NCI-H748 (cell line): ENCODE measurements around the gene NDRG2.
"Not testable (repeated sequence)": the region's sequence is repeated elsewhere in the genome, so short reads cannot be mapped to it uniquely, and the experiment has no call there.

Experiments used
- DNase-seq: peaks from one replicate; lab custom pipeline; 2025; ENCODE audit not compliant: unreplicated experiment; lab: John Stamatoyannopoulos, UW

The NDRG2 gene

DNA sequence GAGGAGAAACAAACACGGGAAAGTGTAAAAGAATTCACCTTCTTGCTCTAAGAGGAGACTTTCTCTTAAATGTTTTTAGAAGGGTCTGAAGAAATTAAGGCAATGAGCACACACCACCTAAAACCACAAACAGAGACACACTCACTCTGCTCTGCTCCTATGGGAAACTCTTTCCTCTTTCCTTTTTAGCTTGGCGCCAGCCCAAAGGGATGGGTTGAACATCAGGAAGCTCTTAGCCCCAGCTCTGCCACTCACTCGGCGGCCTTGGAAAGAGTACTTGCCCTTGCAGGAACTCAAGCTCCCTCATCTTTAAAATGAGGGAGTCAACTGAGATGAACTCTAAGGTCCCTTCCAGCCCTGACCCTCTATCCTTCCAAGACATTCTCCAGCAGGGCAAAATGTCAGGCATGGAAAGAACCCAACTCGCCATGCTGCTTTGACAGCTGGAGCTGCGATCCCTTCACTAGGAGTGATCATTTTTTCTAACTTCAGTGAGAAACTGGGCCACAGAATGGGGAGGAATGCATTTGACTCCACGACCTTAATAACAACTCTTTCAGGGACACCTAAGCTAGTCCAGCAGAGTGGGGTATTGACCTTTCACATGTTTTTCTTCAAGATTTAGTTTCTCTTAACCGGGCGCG lies 31.8 kb upstream of the NDRG2 start:
- DNase-seq = no peak

GRCh38 chr14:21055432-21056117 lies 30.7 kb upstream of the NDRG2 start:
- DNase-seq = no peak

DNA sequence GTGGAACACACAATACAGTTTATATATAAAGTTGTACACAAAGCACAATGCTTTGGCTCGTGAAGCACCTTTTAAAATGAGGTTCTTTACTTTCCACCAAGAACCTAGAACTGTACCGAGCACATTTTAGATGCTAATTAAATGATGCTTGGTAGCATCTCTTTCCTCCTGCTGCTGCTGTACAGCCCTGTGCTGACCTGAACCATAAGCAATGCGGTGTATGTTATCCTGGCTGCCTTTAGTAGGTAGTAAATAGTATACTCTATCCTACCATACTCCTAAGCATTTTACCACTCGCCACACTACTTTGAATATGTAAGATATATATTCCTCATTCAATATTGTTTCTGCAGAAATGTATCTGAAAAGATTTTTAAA lies 29.9 kb upstream of the NDRG2 start:
- no peak for DNase-seq

DNA sequence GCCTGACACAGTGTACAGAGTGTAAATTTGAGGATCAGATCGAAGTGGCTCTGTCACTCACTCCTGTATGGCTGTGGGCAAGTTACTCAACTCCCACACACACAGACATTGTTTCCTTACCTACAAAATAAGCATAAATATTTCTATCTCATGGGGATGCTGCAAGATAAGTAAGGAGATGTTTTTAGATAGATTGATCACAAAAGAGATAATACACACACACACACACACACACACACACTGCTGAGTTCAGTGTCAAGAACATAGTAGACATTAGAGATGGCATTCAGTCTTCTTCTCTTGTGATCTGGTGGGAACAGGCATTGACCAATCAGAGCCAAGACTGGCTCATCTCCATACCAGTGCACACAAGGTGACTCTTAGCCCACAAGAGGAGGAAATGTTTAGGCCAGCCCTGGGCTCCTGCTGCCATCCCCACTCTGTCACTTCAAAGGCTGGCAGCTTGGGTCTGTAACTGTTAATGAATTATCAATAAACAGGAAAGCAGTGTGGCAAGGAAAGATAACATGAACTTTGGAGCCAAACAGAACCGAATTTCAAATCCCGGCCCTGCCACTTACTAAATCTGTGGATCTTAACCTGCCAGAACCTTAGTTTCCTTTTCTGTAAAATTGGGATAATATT lies 29.4 kb upstream of the NDRG2 start:
- DNase-seq = no peak

GRCh38 chr14:21053184-21054122 lies 28.6 kb upstream of the NDRG2 start:
- no peak for DNase-seq

DNA sequence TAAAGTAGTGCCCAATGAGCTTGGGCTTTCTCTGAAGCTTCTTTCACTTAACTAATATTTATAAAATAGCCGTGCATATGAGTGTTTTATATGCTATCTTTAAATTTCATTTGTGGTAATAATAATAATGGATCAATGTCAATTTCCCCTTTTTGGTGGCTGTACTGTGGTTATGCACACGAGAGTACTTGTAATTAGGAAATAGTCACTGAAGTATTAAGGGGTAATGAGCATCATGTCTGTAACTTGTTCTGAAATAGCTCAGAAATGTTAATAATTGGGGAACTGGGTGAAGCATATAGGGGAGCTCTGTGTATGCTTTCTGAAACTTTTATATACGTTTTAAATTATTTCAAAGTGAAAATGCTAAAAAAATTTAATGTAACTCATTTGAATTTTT lies 25.7 kb upstream of the NDRG2 start:
- DNase-seq = no peak

DNA sequence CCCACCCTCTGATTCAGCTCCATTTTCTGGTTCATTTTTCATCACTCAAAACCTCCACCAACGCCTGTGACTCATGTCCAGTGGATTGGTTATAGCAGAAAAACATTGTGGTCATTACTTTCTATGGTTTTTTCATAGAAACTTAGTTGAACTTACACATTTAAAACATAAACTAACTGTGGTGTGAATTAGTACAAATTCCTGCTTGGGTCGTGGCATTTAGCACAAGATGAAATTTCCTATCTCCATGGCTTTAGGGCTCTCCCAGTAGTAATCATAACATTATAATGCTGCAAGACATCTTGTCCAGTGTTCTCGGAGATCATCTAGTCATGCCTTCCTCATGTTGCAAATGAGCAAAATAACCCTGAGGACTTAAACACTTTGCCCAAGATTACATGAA lies 24.4 kb upstream of the NDRG2 start:
- no peak for DNase-seq

DNA sequence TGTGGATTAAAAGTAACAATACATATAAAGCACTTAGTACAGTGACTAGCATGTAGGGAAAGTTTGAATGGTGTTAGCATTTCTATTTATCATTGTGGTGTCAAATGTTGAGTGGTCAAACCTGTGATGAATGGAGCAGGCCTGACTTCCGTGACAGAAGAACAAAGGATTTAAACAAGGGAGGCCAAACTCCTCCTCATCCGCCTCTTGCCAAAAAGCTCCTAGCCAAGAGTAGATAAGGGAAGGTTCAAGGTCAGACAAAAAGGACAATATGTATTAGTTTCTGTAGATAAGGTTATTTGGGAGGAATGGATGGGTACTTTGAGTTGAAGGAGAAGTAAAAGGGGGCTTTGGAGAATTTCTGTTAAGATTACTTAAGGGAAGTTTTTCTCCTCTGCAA lies 23.8 kb upstream of the NDRG2 start:
- DNase-seq = no peak

DNA sequence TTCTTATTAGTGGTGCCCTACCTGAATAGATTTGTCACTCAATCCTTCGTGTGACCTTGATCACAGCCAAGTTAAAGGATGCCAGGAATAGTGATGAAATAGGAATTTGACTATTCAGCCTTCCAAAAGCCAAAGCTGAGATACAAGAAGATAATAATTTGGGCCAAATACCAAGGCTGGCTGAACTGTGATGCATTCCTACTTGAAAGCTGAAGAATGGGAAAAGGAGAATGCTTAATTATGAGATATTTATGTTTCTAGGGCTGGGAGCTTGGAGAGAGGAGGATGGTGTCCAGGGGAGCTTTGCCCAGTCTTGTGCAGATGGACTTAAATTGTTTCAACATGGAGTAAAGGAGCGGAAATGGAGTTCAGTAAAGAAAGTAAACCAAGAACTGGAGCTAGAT lies 22.5 kb upstream of the NDRG2 start:
- DNase-seq = no peak

DNA sequence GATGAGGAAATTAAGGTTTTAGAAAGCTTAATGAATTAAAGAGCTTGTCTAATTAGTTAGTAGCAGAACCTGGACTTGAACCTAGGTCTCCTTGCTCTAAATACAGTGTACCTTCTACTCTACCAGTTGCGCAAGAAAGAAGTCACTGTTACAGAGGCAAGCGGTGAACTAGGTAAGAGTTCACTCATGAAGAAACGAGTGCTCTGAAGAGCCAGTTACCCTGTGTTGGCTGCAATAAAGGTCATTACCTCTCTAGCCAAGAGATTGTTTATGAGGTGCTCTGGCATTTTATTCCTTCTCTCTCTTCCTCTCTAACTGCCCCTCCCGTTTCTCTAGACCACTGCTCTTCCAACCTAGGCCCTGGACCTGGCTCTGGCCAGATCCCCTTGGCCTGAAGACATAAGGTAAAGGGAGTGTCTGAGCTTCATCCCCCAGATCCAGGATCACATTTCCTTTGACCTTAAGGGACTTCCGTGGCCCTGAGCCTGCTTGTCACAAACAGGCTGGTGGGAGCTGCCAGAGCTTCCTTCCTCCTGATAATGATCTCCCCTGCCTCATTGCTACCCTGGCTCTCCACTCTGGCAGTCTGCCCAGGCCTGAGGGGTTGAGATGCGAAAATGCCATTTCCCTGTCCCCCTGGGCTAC lies 19.2 kb upstream of the NDRG2 start:
- DNase-seq = no peak

- DNase-seq = no peak
These were observed 18.6 kb upstream of the NDRG2 start for GRCh38 chr14:21043387-21043973.

GRCh38 chr14:21042918-21043317 lies 18.1 kb upstream of the NDRG2 start:
- no peak for DNase-seq

DNA sequence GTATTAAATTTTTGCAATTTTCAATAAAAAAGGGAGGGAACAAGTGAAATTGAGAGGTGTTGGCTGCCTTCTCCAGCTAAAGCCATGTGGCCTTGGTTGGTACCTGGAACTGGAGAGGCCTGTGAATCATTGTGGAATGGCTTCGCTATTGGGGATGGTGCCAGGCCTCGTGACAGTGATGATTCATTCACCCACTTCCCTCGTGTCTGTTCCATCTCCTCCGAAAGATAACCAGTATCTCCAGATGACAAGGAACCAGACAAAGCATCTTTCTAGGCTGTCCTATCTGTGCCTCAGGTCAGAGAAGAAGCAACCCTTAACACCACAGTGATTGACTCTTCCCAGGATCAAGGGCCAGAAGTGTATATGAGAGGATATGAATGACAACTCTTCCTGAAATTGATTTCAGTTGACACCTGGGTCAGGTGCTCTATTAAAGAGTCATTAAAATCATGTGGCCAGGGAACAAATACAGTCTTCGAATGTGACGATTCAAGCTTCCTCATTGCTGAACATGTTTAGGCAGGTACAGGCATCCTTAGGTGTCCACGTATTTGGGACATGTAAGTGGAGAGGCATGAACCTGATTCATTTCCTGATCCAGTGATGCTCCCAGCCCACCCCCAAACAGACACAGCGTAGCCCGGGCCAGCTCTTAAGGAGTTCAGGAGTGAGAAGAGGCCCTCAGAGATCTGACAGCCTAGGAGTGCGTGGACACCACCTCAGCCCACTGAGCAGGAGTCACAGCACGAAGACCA lies 17.0 kb upstream of the NDRG2 start, which contains the start of gene RNASE7:
Gene RNASE7 (plus strand): TSS at position 687 of the 758 bp plus-strand sequence. CDS start 631 bp downstream, outside the sequence.
- no peak for DNase-seq

- not testable (repeated sequence) for DNase-seq
These were observed 16.1 kb upstream of the NDRG2 start for GRCh38 chr14:21040941-21041340.

DNA sequence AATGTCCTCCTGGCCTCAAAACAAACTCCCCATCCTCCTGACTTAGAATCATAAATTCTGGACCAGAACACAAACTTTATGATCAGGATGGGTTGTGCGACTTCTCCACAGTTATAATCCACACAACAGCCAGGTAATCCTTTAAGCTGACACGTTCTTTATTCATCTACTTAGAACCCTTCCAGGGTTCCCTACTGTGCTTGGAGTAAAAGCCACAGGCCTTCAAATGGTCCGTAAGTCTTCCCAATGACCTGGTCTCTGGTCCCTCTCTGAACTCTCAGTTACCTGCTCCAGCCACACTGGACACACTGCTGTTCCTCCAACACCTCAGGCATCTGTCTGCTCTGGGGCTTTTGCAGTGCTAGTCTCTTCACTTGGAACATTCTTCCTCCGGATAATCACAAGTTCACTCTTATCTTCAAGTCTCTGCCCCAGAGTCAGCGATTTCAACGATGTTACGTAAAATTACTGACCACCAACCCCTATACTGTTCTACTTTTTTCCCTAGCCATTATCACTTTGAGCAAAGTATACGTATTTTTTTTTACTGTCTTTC lies 15.6 kb upstream of the NDRG2 start:
- no peak for DNase-seq

DNA sequence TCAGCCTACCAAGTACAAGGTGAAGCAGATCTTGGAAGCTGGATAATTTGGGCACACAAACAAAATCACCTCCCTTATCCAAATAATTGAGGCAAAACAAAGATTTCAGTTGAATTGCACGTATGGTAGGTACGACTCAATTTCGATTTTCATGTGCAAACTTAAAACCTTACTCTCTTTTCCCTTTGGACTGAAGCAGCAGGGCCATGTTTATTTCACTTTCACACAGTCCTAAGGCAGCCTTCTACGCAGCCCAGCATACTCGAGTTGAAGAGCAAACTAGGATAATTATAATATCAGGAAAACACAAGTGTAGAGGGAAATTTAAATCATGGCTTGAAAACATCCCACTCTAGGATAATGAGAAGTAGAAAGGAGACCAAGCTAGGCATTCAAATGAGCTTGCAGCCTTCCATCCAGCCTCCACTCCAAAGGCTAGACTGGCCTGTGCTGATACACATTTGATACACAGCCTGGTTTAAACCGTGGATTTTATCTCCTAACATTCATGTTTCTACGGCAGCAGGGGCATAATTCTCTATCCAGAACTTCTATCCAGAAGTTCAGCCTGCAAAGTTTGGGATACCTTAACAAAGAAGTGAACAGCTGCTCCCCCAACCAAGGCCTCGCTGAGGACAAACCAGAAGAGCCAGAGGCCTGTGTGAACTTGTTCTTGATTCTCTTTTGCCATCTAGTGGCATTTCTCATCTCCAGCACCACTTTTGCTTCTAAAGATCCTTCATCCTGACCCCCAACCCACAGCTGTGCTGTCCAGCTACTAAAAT lies 14.9 kb upstream of the NDRG2 start:
- DNase-seq = peak; percentile 19

- peak; percentile 6 for DNase-seq
These were observed 13.9 kb upstream of the NDRG2 start for GRCh38 chr14:21038441-21039422.
